HFFc6 (cell line): ENCODE data around the gene NFATC2. TPM values are rescaled to one million over a fixed set of nuclear protein-coding genes. Genes with fewer than 3 reads are reported as not detected.

ENCODE experiments used
- DNase-seq: peaks from one replicate; pipeline ENCODE4 v3.0.0-alpha.2; 2018
- H3K27ac Mint-ChIP-seq: 2 replicates; pipeline ENCODE4 v1.8.0; 2020; ENCODE audit warnings: mild to moderate bottlenecking, mixed read lengths
- H3K27me3 Mint-ChIP-seq: 2 replicates; pipeline ENCODE4 v1.8.0; 2021; ENCODE audit warnings: mild to moderate bottlenecking, moderate library complexity, mixed read lengths; ENCODE audit not compliant: insufficient read depth
- H3K36me3 Mint-ChIP-seq: 2 replicates; pipeline ENCODE4 v1.8.0; 2021; ENCODE audit warnings: low read depth, mixed read lengths
- H3K4me1 Mint-ChIP-seq: 2 replicates; pipeline ENCODE4 v1.8.0; 2020; ENCODE audit warnings: low read depth, mixed read lengths
- H3K4me3 Mint-ChIP-seq: 2 replicates; pipeline ENCODE4 v1.8.0; 2020; ENCODE audit warnings: mild to moderate bottlenecking, moderate library complexity, mixed read lengths
- H3K9me3 Mint-ChIP-seq: 2 replicates; pipeline ENCODE4 v1.8.0; 2020; ENCODE audit warnings: mild to moderate bottlenecking, mixed read lengths
- CTCF ChIP-seq: fragments of 200-600 bp; sonication (generic); IDR thresholded peaks from 2 replicates; pipeline ENCODE4 v1.5.0; 2021; ENCODE audit warnings: antibody characterized with exemption, mild to moderate bottlenecking
- total RNA-seq, 6 experiments: library from RNA; stranded (reverse); fragmentation: NEBNext Ultra II Directional; extraction: Animal tissue kit (Norgen Biotek cat#: 25700); gene quantifications; 2 replicates in 1 of 6; 3 replicates in 5 of 6; pipeline ENCODE4 v1.2.3, GENCODE V29; 2021

Gene NFATC2
- total RNA-seq, 6 experiments from 2014 or later, result 0.50 to 1.1 (median 0.84) TPM

DNA sequence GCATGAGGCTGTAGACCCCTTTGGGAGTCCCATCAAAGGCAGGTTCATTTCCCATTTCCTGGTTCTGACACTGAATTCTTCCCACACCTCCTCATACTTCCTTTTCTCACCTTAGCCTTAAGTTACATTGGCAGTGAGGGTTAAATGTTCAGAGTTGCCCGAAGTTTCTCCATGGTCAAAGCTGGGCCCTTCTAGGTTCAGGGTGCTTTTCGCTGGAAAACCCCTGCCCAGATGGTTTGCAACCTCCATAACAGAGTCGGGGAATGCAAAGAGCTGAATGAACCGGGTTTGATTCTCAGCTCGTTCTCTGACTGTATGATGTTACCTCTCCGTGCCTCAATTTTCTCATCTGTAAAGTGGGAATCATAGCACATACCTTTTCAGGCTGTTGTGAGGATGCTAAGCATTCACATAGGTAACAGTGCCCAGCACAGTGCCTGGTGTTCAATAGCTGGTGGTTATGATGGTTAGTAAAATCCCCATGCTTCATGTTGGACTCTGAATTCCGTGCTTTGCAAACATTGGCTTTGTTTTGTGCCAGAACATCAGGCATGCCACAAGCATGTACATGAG lies 149.8 kb downstream of the NFATC2 start:
- DNase-seq, result no peak
- H3K36me3 Mint-ChIP-seq, result no peaks in the 10 kb centered on the region
- TF ChIP-seq CTCF, result no peak
- no peaks in the 10 kb centered on the region for H3K9me3 Mint-ChIP-seq
- peaks cover 22% of the 10 kb centered on the region for H3K4me1 Mint-ChIP-seq
- no peak overlapping the region for H3K4me3 Mint-ChIP-seq
- H3K27ac Mint-ChIP-seq, result no peak overlapping the region
- H3K27me3 Mint-ChIP-seq, result peaks cover 3% of the 10 kb centered on the region; the same call in 1 of the 2 replicates

DNA sequence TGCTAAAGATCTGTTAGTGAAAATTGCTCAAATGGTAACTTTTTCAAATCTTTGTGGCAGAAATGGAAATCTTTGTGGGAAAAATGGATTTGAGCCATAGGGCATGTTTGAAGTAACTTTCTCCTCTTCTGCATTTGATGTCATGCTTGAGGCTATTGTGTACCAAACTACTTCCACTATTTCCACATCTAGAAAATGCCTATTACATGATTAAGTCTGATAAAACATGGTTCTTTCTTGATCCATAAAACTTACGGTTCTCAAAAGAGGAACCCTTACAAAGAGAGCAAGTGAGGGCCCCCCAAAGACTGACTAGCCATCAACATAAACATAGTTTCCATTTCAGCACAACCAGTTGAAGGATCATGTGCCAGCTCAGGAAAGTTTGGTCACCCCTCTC lies 150.6 kb downstream of the NFATC2 start:
- TF ChIP-seq CTCF, result no peak
- peaks cover 3% of the 10 kb centered on the region; the same call in 1 of the 2 replicates for H3K27me3 Mint-ChIP-seq
- H3K9me3 Mint-ChIP-seq, result no peaks in the 10 kb centered on the region
- peaks cover 29% of the 10 kb centered on the region for H3K4me1 Mint-ChIP-seq
- no peak overlapping the region for H3K27ac Mint-ChIP-seq
- no peak overlapping the region for H3K4me3 Mint-ChIP-seq
- no peaks in the 10 kb centered on the region for H3K36me3 Mint-ChIP-seq
- no peak for DNase-seq

DNA sequence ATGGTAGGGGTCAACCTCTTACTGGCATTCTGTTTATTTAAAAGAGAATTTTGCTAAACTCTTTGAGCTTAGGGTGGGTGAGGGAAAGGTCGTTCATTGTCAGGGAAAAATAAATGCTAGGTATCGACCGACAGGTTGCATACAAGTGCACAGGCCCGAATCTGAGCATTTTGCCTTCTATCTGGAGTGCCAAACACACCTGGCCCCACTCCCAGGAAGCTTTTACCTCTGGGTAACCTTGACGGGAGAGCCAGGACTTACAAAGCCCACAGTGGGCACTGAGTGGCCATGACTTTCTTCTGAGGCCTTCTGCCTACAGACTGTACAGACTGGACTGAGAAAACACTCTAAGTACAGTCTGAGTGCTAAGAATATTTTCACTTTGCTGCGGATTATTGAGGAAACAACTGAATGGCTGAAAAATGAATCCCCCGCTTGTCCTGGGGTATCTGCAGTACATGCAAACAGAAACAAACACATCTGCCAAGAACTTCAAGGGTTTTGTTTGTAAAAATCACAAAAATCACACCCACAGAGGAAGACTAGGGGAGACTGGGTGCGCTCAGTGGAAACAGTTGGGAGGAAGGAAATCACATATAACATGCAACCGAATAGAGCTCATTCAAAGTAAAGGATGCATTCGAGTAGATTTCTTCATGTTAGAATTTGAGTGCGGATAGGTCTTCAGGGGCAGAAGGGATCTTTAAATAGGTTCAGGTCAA lies 152.8 kb downstream of the NFATC2 start:
- TF ChIP-seq CTCF, result no peak

DNA sequence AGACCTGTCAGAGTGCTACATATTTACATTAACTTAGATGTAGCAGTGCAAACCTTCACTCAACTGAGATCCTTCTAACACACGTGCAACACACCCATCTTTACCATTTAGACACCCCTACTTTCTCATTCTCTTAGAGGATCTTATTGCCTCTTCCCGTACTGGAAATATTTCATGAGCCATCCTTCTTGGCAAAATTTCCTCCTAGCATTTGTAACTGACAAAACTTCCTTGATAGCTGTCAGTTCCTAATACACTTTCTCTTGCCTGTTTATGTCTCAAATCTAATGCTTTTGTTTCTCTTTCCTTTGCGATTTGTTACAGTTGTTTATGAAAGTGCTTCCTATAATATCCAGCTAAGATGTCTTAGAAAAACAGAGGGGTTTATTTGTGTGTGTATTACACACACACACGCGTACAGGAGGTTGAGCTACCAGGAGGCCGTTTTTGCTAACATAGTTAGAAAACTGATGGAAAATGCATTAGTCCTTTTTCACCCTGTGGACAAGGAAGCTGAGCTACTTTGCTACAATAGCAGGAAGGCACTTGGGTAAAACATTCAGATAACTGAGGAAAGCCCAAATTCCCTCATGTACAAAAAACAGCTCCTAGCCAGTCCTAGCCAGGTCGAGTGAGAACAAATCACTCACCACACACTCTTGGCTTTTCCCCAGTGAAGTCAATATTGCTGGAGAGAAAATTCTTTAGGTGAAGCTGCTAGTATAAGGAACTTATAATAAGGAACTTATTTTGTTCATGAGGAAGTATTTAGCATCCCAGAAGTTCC lies 153.6 kb downstream of the NFATC2 start:
- no peaks in the 10 kb centered on the region for H3K36me3 Mint-ChIP-seq
- no peak for DNase-seq
- no peaks in the 10 kb centered on the region for H3K9me3 Mint-ChIP-seq
- peak overlapping the region; percentile 20 for H3K27ac Mint-ChIP-seq
- no peaks in the 10 kb centered on the region for H3K27me3 Mint-ChIP-seq
- peaks cover 41% of the 10 kb centered on the region for H3K4me1 Mint-ChIP-seq
- no peak for TF ChIP-seq CTCF
- no peak overlapping the region; the same call in 1 of the 2 replicates for H3K4me3 Mint-ChIP-seq

More for the DNA sequence above, 152.8 kb downstream of the NFATC2 start:
- Mint-ChIP-seq H3K4me3 (no peak overlapping the region), H3K36me3 (no peaks in the 10 kb centered on the region), H3K27ac (no peak overlapping the region), H3K9me3 (no peaks in the 10 kb centered on the region), H3K27me3 (peaks cover 3% of the 10 kb centered on the region; the same call in 1 of the 2 replicates), H3K4me1 (peaks cover 36% of the 10 kb centered on the region)
- no peak for DNase-seq

GRCh38 chr20:51388227-51388626 lies 154.3 kb downstream of the NFATC2 start:
- Mint-ChIP-seq H3K4me1 (peaks cover 48% of the 10 kb centered on the region), H3K27ac (peak overlapping the region; percentile 20), H3K4me3 (no peak overlapping the region; the same call in 1 of the 2 replicates), H3K36me3 (no peaks in the 10 kb centered on the region), H3K9me3 (no peaks in the 10 kb centered on the region), H3K27me3 (no peaks in the 10 kb centered on the region)
- DNase-seq, result peak; percentile 61
- TF ChIP-seq CTCF, result no peak
